ENCODE measurements around the gene XIRP2. TPM values are rescaled to one million over a fixed set of nuclear protein-coding genes. Genes with fewer than 3 reads are reported as not detected.

The XIRP2 gene
- total and polyA plus RNA-seq, 2 of the 13 experiments (the other 11 are each of a cell fraction or from before 2014, with no cell fraction given), result 0.04 to 0.05 TPM

- POLR2A ChIA-PET, result no interaction called here
Measured at GRCh38 chr2:166924967-166925366, 36.7 kb downstream of the XIRP2 start.

More at GRCh38 chr2:166924967-166925366, 36.7 kb downstream of the XIRP2 start:
- Histone ChIP-seq H3K4me2 (ENCODE audit: low read depth, low read length) (no peak overlapping the region), H3K79me2 (ENCODE audit: insufficient read depth, low read length) (no peaks in the 10 kb centered on the region), H3K27ac (ENCODE audit: extremely low read length, insufficient read depth, low read length) (no peak overlapping the region), H3K36me3 (replicated peaks in 1 of 2; ENCODE audit: control insufficient read depth in 1 of 2, insufficient read depth in 2 of 2, low read length in 2 of 2) (no peaks in the 10 kb centered on the region), H2AFZ (ENCODE audit: low read length) (no peak overlapping the region), H3K9ac (ENCODE audit: insufficient read depth, low read depth, low read length) (no peak overlapping the region), H3K4me3 (replicated peaks in 1 of 3; ENCODE audit: insufficient read depth in 1 of 3, low read depth in 2 of 3, low read length in 3 of 3) (no peak overlapping the region), H4K20me1 (ENCODE audit: insufficient read depth, low read length) (no peaks in the 10 kb centered on the region), H3K27me3 (ENCODE audit: control insufficient read depth in 1 of 2, insufficient read depth in 2 of 2, low read length in 2 of 2) (no peaks in the 10 kb centered on the region), H3K4me1 (ENCODE audit: insufficient read depth, low read length) (no peaks in the 10 kb centered on the region), H3K9me3 (ENCODE audit: low read length) (no peaks in the 10 kb centered on the region)
- no TSS peak for BruUV-seq (replicated peaks)
- no peak for DNase-seq (ENCODE audit: low spot score)
- TF ChIP-seq CENPX (CRISPR knock-in tag; IDR thresholded peaks at IDR 0.05) (no peak), ZNF704 (CRISPR knock-in tag; IDR thresholded peaks at IDR 0.05; ENCODE audit: borderline replicate concordance) (no peak), ZNF570 (CRISPR knock-in tag; IDR thresholded peaks at IDR 0.05; ENCODE audit: borderline replicate concordance) (no peak), FOXC1 (CRISPR knock-in tag; IDR thresholded peaks at IDR 0.05; ENCODE audit: borderline replicate concordance) (no peak), ZGPAT (CRISPR knock-in tag; IDR thresholded peaks at IDR 0.05) (no peak), ZNF766 (CRISPR knock-in tag; IDR thresholded peaks at IDR 0.05; ENCODE audit: borderline replicate concordance) (no peak), ARNT (IDR thresholded peaks at IDR 0.05) (no peak), TEF (CRISPR knock-in tag; IDR thresholded peaks at IDR 0.05) (no peak), ZSCAN12 (CRISPR knock-in tag; IDR thresholded peaks at IDR 0.05) (no peak), PHF8 (CRISPR knock-in tag; IDR thresholded peaks at IDR 0.05) (no peak), FOSL1 (CRISPR knock-in tag; IDR thresholded peaks at IDR 0.05; ENCODE audit: borderline replicate concordance) (no peak), ZNF569 (CRISPR knock-in tag; IDR thresholded peaks at IDR 0.05; ENCODE audit: borderline replicate concordance) (no peak), ZNF841 (CRISPR knock-in tag; IDR thresholded peaks at IDR 0.05; ENCODE audit: borderline replicate concordance) (no peak), ZNF674 (CRISPR knock-in tag; IDR thresholded peaks at IDR 0.05; ENCODE audit: low read depth) (no peak), THYN1 (CRISPR knock-in tag; IDR thresholded peaks at IDR 0.05; ENCODE audit: borderline replicate concordance, low read depth) (no peak)
- ATAC-seq, result no peak
- CTCF ChIA-PET (ENCODE audit: low intra/inter-chr PET ratio, low total read pairs), result no interaction called here
- intact Hi-C loops (cut with micrococcal nuclease; ENCODE audit: unreplicated experiment) (no loop called here), in situ Hi-C loops (cut with HindIII; ENCODE audit: extremely low pct_ligation_motif_present, low pct_unique_long_range_greater_than_20kb) (no loop called here)
- no peak for FAIRE-seq
